H1 (cell line): ENCODE results near the gene JDP2. TPM values are rescaled to one million over a fixed set of nuclear protein-coding genes. Genes with fewer than 3 reads are reported as not detected.

Source experiments
- CTCF ChIA-PET: fragments of 300-600 bp; sonication (Branson Sonifier 250); formaldehyde crosslinking; loops from one replicate; lab custom pipeline; 2021; ENCODE audit not compliant: partially characterized antibody; lab: Charles Lee
- POLR2A ChIA-PET: fragments of 300-600 bp; sonication (Branson Sonifier 250); formaldehyde crosslinking; loops from one replicate; lab custom pipeline; 2021; ENCODE audit warnings: inconsistent platforms; ENCODE audit not compliant: partially characterized antibody; lab: Charles Lee
- DNase-seq, 2 experiments: peaks; one replicate each; pipeline versions ENCODE4 v3.0.0 to v3.0.0-alpha.2; 2010 to 2022; ENCODE audit warnings: low spot score in 2 of 2, low read depth in 1 of 2, mixed read lengths in 1 of 2
- FAIRE-seq: peaks from 2 replicates; lab custom pipeline; 2011; peaks lifted over from hg19 to GRCh38; lab: Jason Lieb, UNC
- H2AFZ ChIP-seq: 2 replicates; pipeline ENCODE4 v1.8.1; 2012; ENCODE audit warnings: low read length, inconsistent platforms
- H2AK5ac ChIP-seq: 2 replicates; pipeline ENCODE4 v1.6.1; 2013; ENCODE audit warnings: low read depth, low read length
- H2BK120ac ChIP-seq: replicated peaks from 2 replicates; pipeline ENCODE3; 2013; ENCODE audit warnings: low read depth, low read length, inconsistent platforms
- H2BK12ac ChIP-seq: 2 replicates; pipeline ENCODE4 v1.6.1; 2013; ENCODE audit warnings: low read depth, low read length
- H2BK15ac ChIP-seq: 2 replicates; pipeline ENCODE4 v1.6.1; 2013; ENCODE audit warnings: low read length
- H2BK20ac ChIP-seq: 2 replicates; pipeline ENCODE4 v1.6.1; 2013; ENCODE audit warnings: low read length
- H2BK5ac ChIP-seq: 2 replicates; pipeline ENCODE4 v1.6.1; 2013; ENCODE audit warnings: low read depth, low read length
- H3K14ac ChIP-seq: 2 replicates; pipeline ENCODE4 v1.6.1; 2013; ENCODE audit warnings: inconsistent platforms; ENCODE audit not compliant: insufficient read length
- H3K18ac ChIP-seq: 2 replicates; pipeline ENCODE4 v1.6.1; 2013; ENCODE audit warnings: low read length; ENCODE audit errors: extremely low read depth
- H3K23ac ChIP-seq: 2 replicates; pipeline ENCODE4 v1.6.1; 2013; ENCODE audit warnings: inconsistent platforms; ENCODE audit not compliant: insufficient read length
- H3K23me2 ChIP-seq: 2 replicates; pipeline ENCODE4 v1.6.1; 2013; ENCODE audit warnings: low read depth, low read length
- H3K27ac ChIP-seq: 2 replicates; pipeline ENCODE4 v1.6.1; 2011; ENCODE audit warnings: low read depth, low read length, inconsistent platforms
- H3K27me3 ChIP-seq, 4 experiments: replicated peaks in 1 of 4; 1 replicate in 1 of 4; 2 replicates in 3 of 4; pipeline versions ENCODE4 v1.6.1 to v1.8.1; 2011 to 2013; ENCODE audit warnings: low read length in 3 of 4, mild to moderate bottlenecking in 3 of 4, inconsistent platforms in 2 of 4, mixed read lengths in 2 of 4, moderate library complexity in 1 of 4; ENCODE audit not compliant: control insufficient read depth in 3 of 4, insufficient read depth in 3 of 4; ENCODE audit errors: extremely low read depth in 1 of 4
- H3K36me3 ChIP-seq, 4 experiments: 2 replicates each; pipeline versions ENCODE4 v1.6.1 to v1.8.1; 2011 to 2013; ENCODE audit warnings: mild to moderate bottlenecking in 4 of 4, low read length in 3 of 4, moderate library complexity in 2 of 4, control low read depth in 1 of 4, inconsistent platforms in 1 of 4; ENCODE audit not compliant: insufficient read depth in 4 of 4, control insufficient read depth in 2 of 4
- H3K4ac ChIP-seq: replicated peaks from 2 replicates; pipeline ENCODE3; 2013; ENCODE audit warnings: low read length, low read depth, mixed read lengths, inconsistent platforms; ENCODE audit not compliant: insufficient read length
- H3K4me1 ChIP-seq, 4 experiments: replicated peaks in 1 of 4; 1 replicate in 1 of 4; 2 replicates in 3 of 4; pipeline versions ENCODE4 v1.6.1 to v1.8.1; 2011 to 2013; ENCODE audit warnings: low read length in 3 of 4, inconsistent platforms in 2 of 4, mixed read lengths in 1 of 4; ENCODE audit not compliant: insufficient read depth in 4 of 4, control insufficient read depth in 3 of 4
- H3K4me2 ChIP-seq, 2 experiments: 2 replicates each; pipeline versions ENCODE4 v1.6.1 to v1.8.1; 2011 to 2013; ENCODE audit warnings: low read depth in 2 of 2, low read length in 2 of 2, control low read depth in 1 of 2, inconsistent platforms in 1 of 2, mild to moderate bottlenecking in 1 of 2; ENCODE audit not compliant: insufficient read depth in 1 of 2
- H3K4me3 ChIP-seq, 4 experiments: fragments of 200-600, 300-600 bp in 1 of 4; sonication (generic), shearing (Covaris generic), sonication (Bioruptor Twin) in 1 of 4; 2 replicates each; pipeline versions ENCODE4 v1.5.1 to v1.8.1; 2011 to 2016; ENCODE audit warnings: low read length in 4 of 4, low read depth in 3 of 4, control low read depth in 2 of 4, inconsistent platforms in 2 of 4, mild to moderate bottlenecking in 2 of 4, mixed read lengths in 1 of 4, moderate library complexity in 1 of 4; ENCODE audit not compliant: insufficient read depth in 2 of 4; ENCODE audit errors: extremely low read depth in 1 of 4
- H3K56ac ChIP-seq: replicated peaks from 2 replicates; pipeline ENCODE3; 2013; ENCODE audit warnings: low read depth, mild to moderate bottlenecking, mixed read lengths, low read length, inconsistent platforms; ENCODE audit not compliant: insufficient read length
- H3K79me1 ChIP-seq: 2 replicates; pipeline ENCODE4 v1.6.1; 2013; ENCODE audit warnings: low read depth, low read length, control low read depth
- H3K79me2 ChIP-seq, 2 experiments: 2 replicates each; pipeline versions ENCODE4 v1.6.1 to v1.8.1; 2012 to 2013; ENCODE audit warnings: low read length in 2 of 2, mild to moderate bottlenecking in 2 of 2, inconsistent platforms in 1 of 2; ENCODE audit not compliant: insufficient read depth in 2 of 2, control insufficient read depth in 1 of 2
- H3K9ac ChIP-seq, 4 experiments: replicated peaks in 1 of 4; 1 replicate in 1 of 4; 2 replicates in 3 of 4; pipeline versions ENCODE4 v1.6.1 to v1.8.1; 2011 to 2013; ENCODE audit warnings: low read depth in 3 of 4, low read length in 3 of 4, control low read depth in 2 of 4, mild to moderate bottlenecking in 2 of 4, moderate library complexity in 2 of 4, inconsistent platforms in 1 of 4; ENCODE audit errors: extremely low read depth in 1 of 4
- H3K9me3 ChIP-seq, 2 experiments: 2 replicates each; pipeline versions ENCODE4 v1.6.1 to v1.8.1; 2012 to 2013; ENCODE audit warnings: mild to moderate bottlenecking in 2 of 2, moderate library complexity in 2 of 2, control low read depth in 1 of 2, inconsistent platforms in 1 of 2, low read depth in 1 of 2, low read length in 1 of 2, mixed read lengths in 1 of 2; ENCODE audit not compliant: insufficient read depth in 2 of 2
- H4K20me1 ChIP-seq, 2 experiments: replicated peaks in 1 of 2; 2 replicates each; pipeline versions ENCODE3 to v1.8.1; 2011 to 2013; ENCODE audit warnings: inconsistent platforms in 2 of 2, low read length in 2 of 2, mild to moderate bottlenecking in 1 of 2; ENCODE audit not compliant: insufficient read depth in 2 of 2, control insufficient read depth in 1 of 2
- H4K5ac ChIP-seq: 2 replicates; pipeline ENCODE4 v1.6.1; 2013; ENCODE audit warnings: low read length, low read depth, mixed read lengths, inconsistent platforms; ENCODE audit not compliant: insufficient read length
- H4K8ac ChIP-seq: 2 replicates; pipeline ENCODE4 v1.8.0; 2013; ENCODE audit warnings: mild to moderate bottlenecking, moderate library complexity, low read length, inconsistent platforms; ENCODE audit not compliant: insufficient read depth; ENCODE audit errors: extremely low read depth
- H4K91ac ChIP-seq: replicated peaks from 2 replicates; pipeline ENCODE3; 2013; ENCODE audit warnings: low read length, mixed read lengths, inconsistent platforms; ENCODE audit not compliant: insufficient read length
- ASH2L ChIP-seq: fragments of 200-600, 300-600 bp; sonication (generic); IDR thresholded peaks from one replicate; pipeline ENCODE4 v1.7.1; 2017; ENCODE audit warnings: low read length
- BACH1 ChIP-seq: IDR thresholded peaks from 2 replicates; pipeline ENCODE4 v1.6.1; 2012; ENCODE audit warnings: low read length, improper control_type of control experiment
- CREB1 ChIP-seq: IDR thresholded peaks from 2 replicates; pipeline ENCODE4 v1.6.1; 2012; ENCODE audit warnings: inconsistent platforms
- CTBP2 ChIP-seq: IDR thresholded peaks from 2 replicates; pipeline ENCODE4 v1.7.0; 2011; ENCODE audit warnings: borderline replicate concordance, mild to moderate bottlenecking, moderate library complexity, mixed read lengths, low read length; ENCODE audit not compliant: insufficient read depth, insufficient read length
- EGR1 ChIP-seq: IDR thresholded peaks from 2 replicates; pipeline ENCODE4 v1.6.1; 2011; ENCODE audit warnings: low read depth, low read length, borderline replicate concordance
- HDAC2 ChIP-seq, 2 experiments: fragments of 300-600 bp in 1 of 2; sonication (generic) in 1 of 2; IDR thresholded peaks; 2 replicates each; pipeline ENCODE4 v1.6.1; 2011 to 2012; ENCODE audit warnings: low read depth in 2 of 2, low read length in 2 of 2, mild to moderate bottlenecking in 2 of 2, moderate library complexity in 2 of 2, borderline replicate concordance in 1 of 2, inconsistent platforms in 1 of 2
- JUND ChIP-seq: IDR thresholded peaks from 2 replicates; pipeline ENCODE4 v1.6.1; 2011; ENCODE audit warnings: mild to moderate bottlenecking, improper control_type of control experiment, low read length
- KDM1A ChIP-seq: fragments of 200-600, 300-600 bp; sonication (generic); IDR thresholded peaks from 2 replicates; pipeline ENCODE4 v1.7.1; 2016; ENCODE audit warnings: mild to moderate bottlenecking, low read length, borderline replicate concordance
- MAX ChIP-seq: IDR thresholded peaks from 2 replicates; pipeline ENCODE4 v1.6.1; 2012; ENCODE audit warnings: inconsistent platforms
- NRF1 ChIP-seq: IDR thresholded peaks from 2 replicates; pipeline ENCODE4 v1.6.1; 2011; ENCODE audit warnings: mild to moderate bottlenecking, low read depth, low read length, improper control_type of control experiment
- POLR2AphosphoS5 ChIP-seq: IDR thresholded peaks from 2 replicates; pipeline ENCODE4 v1.6.1; 2011; ENCODE audit warnings: low read depth, low read length
- SP2 ChIP-seq: IDR thresholded peaks from 2 replicates; pipeline ENCODE4 v1.6.1; 2012; ENCODE audit warnings: mild to moderate bottlenecking, low read length, inconsistent platforms
- SRF ChIP-seq: IDR thresholded peaks from 2 replicates; pipeline ENCODE4 v1.6.1; 2011; ENCODE audit warnings: mild to moderate bottlenecking, low read depth, low read length, moderate library complexity
- WGBS, 2 experiments: shearing (Covaris generic) in 1 of 2; methylation state at CpG; one replicate each; pipeline versions ENCODE4 v1.1.6 to v1.1.7; 2013 to 2015; ENCODE audit warnings: low lambda C conversion rate in 2 of 2, mixed read lengths in 2 of 2, inconsistent platforms in 1 of 2, low coverage in 1 of 2, missing lambda C conversion rate in 1 of 2; ENCODE audit not compliant: insufficient replicate concordance in 2 of 2, insufficient coverage in 1 of 2, insufficient read length in 1 of 2; ENCODE audit errors: extremely low coverage in 1 of 2, missing lambda C conversion rate in 1 of 2; 5-methylcytosine and 5-hydroxymethylcytosine counted together
- polyA plus RNA-seq, 7 experiments: library from polyadenylated mRNA; depleted of rRNA in 3 of 7; stranded (reverse) in 5 of 7; unstranded in 2 of 7; fragments of >200 nt in 5 of 7; fragments of 200-250 nt in 2 of 7; gene quantifications; 1 replicate in 5 of 7; 2 replicates in 1 of 7; 4 replicates in 1 of 7; pipeline versions ENCODE4 v1.2.1 to v1.2.3, GENCODE V29; 2011 to 2013; ENCODE audit warnings: missing spikeins in 2 of 7, mixed read lengths in 2 of 7
- total RNA-seq: library from RNA; stranded (reverse); fragmentation: NEBNext Ultra II Directional; extraction: Animal tissue kit (Norgen Biotek cat#: 25700); gene quantifications from 2 replicates; pipeline ENCODE4 v1.2.1, GENCODE V29; 2021

Gene JDP2
- total and polyA plus RNA-seq, 2 of the 8 experiments (the other 6 are each of a cell fraction or from before 2014, with no cell fraction given) = 8.9 to 27.2 TPM

DNA sequence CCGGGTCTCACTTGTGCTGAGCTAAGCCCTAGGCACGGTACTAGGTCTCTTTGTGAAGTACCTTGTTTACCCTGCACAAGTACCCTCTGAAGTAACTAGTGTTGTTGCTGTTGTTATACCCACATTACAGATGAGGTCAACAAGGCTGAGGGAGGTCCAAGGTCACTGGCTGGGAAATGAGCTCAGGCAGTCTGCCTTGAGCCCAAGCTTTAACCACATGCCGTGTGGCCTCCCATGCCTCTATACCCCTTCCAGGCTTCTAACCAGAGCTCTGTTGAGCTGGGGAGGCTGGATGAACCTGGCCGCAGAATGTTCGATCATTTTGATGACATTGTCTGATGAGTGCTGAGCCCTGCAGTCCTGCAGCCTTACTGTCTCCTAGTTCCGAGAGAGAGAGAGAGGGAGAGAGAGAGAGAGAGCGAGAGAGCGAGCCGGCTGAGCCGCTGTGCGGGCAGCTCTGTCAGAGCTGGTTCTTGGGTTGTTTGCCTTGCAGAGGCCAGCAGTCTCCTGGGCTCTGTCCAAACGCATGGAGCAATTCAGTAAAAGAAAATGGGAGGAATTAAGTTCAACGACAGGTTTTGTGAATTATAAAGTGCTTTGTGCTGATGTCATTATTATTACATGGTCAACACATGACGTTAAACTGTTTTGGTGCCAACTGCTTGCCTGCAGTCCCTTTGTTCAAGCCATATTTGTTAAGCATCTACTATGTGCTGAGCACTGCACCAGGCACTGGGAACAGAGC is 13.1 kb downstream of the JDP2 start:
- Histone ChIP-seq H3K79me2 (no peaks in the 10 kb centered on the region; a peak in 1 of 4 replicates), H4K5ac (no peak overlapping the region), H3K4me2 (no peak overlapping the region), H3K14ac (no peak overlapping the region), H3K4me3 (no peak overlapping the region), H3K18ac (no peak overlapping the region), H2BK120ac (no peak overlapping the region), H4K8ac (no peak overlapping the region), H3K4me1 (peaks cover 2 to 15% (median 9%) of the 10 kb centered on the region in 4 experiments), H3K79me1 (peaks cover 8% of the 10 kb centered on the region), H3K9ac (no peak overlapping the region), H2BK20ac (no peak overlapping the region), H2AFZ (no peak overlapping the region), H3K27ac (no peak overlapping the region), H3K23me2 (no peaks in the 10 kb centered on the region), H2BK15ac (no peak overlapping the region; the same call in 1 of the 2 replicates), H2BK5ac (no peak overlapping the region), H3K4ac (no peak overlapping the region), H3K9me3 (no peaks in the 10 kb centered on the region), H4K20me1 (peaks cover 0 to 3% of the 10 kb centered on the region in 2 experiments), H2AK5ac (no peak overlapping the region), H3K56ac (no peak overlapping the region), H3K36me3 (peaks cover 0 to 26% (median 0%) of the 10 kb centered on the region in 4 experiments; a peak in 4 of 8 replicates), H3K23ac (no peak overlapping the region), H4K91ac (no peak overlapping the region), H2BK12ac (no peak overlapping the region; the same call in 1 of the 2 replicates), H3K27me3 (no peaks in the 10 kb centered on the region)
- ChIA-PET CTCF (interaction anchor here (0.7 to 4.4 kb wide), 9 partner anchors 8 to 580 kb away, joined by 3 to 21 read pairs (median 6); no protein-coding TSS in a partner anchor), POLR2A (interaction anchor here (0.9 to 6.7 kb wide), 5 partner anchors 8 to 18 kb away, joined by 3 to 65 read pairs (median 12); partner anchors contain the start of gene JDP2)
- WGBS, 2 experiments = 82% methylated on average over 14 of the region's 14 CpGs; no CpG with 5 or more reads in 1 of the 2 experiments
- FAIRE-seq (no peak), DNase-seq (no peak)
- no peak for TF ChIP-seq JUND
- TF ChIP-seq BACH1 = no peak
- no peak for TF ChIP-seq HDAC2 (IDR thresholded peaks at IDR 0.05; ENCODE audit: borderline replicate concordance in 1 of 2, low read depth in 2 of 2, low read length in 2 of 2)
- no peak for TF ChIP-seq KDM1A
- TF ChIP-seq NRF1 = no peak
- no peak for TF ChIP-seq EGR1
- no peak for TF ChIP-seq SP2
- TF ChIP-seq POLR2AphosphoS5 = no peak
- TF ChIP-seq CREB1 = no peak
- no peak for TF ChIP-seq MAX
- no peak for TF ChIP-seq SRF
- TF ChIP-seq ASH2L = no peak
- no peak for TF ChIP-seq CTBP2
